Brain microvascular endothelial cell (primary cell): ENCODE data around the gene PDCD4.
A peak's percentile ranks its signal among the peaks of the same experiment; 100 is the strongest.

Experiments
- DNase-seq: peaks from one replicate; pipeline ENCODE4 v3.0.0-alpha.2; 2020
- H3K27ac ChIP-seq: fragments of 250-450 bp; sonication (Bioruptor Pico); 2 replicates; pipeline ENCODE4 v1.5.1; 2020; ENCODE audit warnings: mild to moderate bottlenecking, moderate library complexity
- H3K27me3 ChIP-seq: fragments of 250-450 bp; sonication (Bioruptor Pico); replicated peaks from 2 replicates; pipeline ENCODE4 v1.5.1; 2020; ENCODE audit warnings: mild to moderate bottlenecking
- H3K36me3 ChIP-seq: fragments of 250-450 bp; sonication (Bioruptor Pico); replicated peaks from 2 replicates; pipeline ENCODE4 v1.5.1; 2020; ENCODE audit warnings: mild to moderate bottlenecking
- H3K4me3 ChIP-seq: 2 replicates; pipeline ENCODE4 v1.5.1; 2011; ENCODE audit warnings: low read depth, mild to moderate bottlenecking, control low read depth, low read length, moderate library complexity
- in situ Hi-C: cut with HindIII; loops from 2 replicates; pipeline ENCODE4 v1.10.0; 2017; ENCODE audit warnings: low sequenced_read_pairs, low pct_ligation_motif_present
- TF ChIP-seq, protein P1 (sequence below): IDR thresholded peaks from 2 replicates; pipeline ENCODE4 v1.5.1; 2011; ENCODE audit warnings: low read depth, mild to moderate bottlenecking, moderate library complexity, low read length, control low read depth, inconsistent platforms; ENCODE audit errors: missing control alignments

The PDCD4 gene

DNA sequence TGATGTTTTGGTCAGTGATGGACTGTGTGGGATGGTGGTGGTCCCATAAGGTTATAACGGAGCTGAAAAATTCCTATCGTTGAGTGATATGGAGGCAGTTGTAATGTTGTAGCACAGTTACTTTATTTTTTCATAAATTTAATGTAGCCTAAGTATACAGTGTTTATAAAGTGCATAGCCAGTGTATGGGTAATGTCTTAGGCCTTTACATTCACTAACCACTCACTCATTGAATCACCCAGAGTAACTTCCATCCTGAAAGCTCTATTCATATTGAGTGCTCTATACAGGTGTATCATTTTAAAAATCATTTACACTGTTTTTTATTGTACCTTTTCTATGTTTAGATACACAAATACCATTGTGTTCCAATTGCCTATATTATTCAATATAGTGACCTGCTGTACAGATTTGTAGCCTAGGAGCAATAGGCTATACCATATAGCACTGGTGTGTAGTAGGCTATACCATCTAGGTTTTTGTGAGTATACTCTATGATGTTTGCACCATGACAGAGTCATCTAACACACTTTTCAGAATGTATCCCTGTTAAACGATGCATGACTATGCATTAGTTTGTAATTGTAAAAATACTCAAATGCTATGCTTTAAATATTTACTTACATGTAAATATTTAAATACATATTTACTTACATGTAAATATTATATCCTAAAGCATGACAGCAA, 21.0 kb downstream of the PDCD4 start:
- TF ChIP-seq, protein P1, sequence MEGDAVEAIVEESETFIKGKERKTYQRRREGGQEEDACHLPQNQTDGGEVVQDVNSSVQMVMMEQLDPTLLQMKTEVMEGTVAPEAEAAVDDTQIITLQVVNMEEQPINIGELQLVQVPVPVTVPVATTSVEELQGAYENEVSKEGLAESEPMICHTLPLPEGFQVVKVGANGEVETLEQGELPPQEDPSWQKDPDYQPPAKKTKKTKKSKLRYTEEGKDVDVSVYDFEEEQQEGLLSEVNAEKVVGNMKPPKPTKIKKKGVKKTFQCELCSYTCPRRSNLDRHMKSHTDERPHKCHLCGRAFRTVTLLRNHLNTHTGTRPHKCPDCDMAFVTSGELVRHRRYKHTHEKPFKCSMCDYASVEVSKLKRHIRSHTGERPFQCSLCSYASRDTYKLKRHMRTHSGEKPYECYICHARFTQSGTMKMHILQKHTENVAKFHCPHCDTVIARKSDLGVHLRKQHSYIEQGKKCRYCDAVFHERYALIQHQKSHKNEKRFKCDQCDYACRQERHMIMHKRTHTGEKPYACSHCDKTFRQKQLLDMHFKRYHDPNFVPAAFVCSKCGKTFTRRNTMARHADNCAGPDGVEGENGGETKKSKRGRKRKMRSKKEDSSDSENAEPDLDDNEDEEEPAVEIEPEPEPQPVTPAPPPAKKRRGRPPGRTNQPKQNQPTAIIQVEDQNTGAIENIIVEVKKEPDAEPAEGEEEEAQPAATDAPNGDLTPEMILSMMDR: no peak
- Histone ChIP-seq H3K4me3 (no peak overlapping the region), H3K36me3 (peaks cover 20% of the 10 kb centered on the region), H3K27me3 (no peaks in the 10 kb centered on the region), H3K27ac (no peak overlapping the region)
- in situ Hi-C loops: no loop called here
- DNase-seq: no peak

DNA sequence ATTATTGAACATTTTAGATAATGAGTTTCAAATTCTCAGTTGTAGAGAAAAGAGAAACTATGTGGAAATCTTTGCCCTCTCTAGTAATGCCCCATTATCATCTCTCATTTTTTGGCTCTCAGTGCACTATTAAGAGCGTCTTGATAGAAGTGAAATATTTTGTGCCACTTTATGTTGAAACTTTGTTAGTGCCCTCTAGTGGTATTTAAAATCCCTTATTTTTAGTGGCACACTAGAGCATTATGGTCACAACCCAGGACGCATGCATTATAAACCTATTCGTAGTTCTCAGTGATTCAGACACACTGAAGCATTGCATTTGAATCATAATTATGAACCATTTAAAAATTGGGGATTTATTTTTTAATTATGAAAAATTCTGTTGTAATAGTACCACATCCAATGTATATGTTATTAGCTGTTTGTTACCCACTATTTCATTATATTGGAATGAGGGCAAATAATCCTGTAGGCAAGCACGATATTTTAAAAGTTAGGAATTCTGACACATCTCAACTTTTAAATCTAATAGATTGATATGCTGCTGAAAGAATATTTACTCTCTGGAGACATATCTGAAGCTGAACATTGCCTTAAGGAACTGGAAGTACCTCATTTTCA, 21.9 kb downstream of the PDCD4 start:
- in situ Hi-C loops: no loop called here
- H3K36me3 ChIP-seq: peaks cover 19% of the 10 kb centered on the region
- TF ChIP-seq, protein P1: peak; percentile 34

DNA sequence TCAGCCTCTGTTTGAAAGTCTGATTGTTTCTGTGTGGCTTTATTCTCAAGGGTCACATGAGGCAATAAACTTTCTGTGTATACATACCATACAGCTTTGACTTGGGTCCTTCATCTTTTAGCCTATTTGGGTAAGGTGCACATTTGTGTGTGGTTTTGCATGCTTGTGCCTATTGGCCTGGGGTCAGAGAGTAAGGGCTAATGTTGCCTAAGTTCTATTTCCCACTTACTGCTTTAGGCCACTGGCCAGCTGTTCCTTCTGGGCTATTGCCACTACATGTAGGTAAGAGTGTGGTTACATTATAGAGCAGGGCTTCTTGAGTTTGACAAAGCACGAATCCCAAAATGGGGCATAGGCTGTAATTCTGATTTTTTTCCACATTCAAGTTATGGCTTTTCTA, 25.5 kb downstream of the PDCD4 start:
- Histone ChIP-seq H3K27me3 (no peaks in the 10 kb centered on the region), H3K4me3 (no peak overlapping the region), H3K27ac (no peak overlapping the region), H3K36me3 (peaks cover 17% of the 10 kb centered on the region)
- no peak for DNase-seq
- TF ChIP-seq, protein P1: no peak
- in situ Hi-C loops: no loop called here

More for the DNA sequence above, 21.9 kb downstream of the PDCD4 start:
- Histone ChIP-seq H3K27ac (no peak overlapping the region), H3K27me3 (no peaks in the 10 kb centered on the region), H3K4me3 (no peak overlapping the region)
- no peak for DNase-seq

DNA sequence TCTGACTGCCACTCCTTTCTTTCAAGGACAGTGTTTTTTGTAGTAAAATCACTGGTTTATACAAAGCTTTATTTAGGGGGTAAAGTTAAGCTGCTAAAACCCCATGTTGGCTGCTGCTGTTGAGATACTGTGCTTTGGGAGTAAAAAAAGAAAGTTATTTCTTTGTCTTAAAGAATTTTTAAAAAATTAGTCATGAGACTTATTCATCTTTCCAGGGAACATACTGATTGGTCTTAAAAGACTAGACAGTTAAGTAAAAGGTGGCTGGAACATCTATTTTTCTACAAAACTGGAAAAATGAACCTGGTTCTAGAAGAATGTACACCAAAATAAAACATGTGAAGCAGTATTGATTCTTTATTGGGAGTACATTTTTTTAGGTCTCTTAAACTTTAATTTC, 26.7 kb downstream of the PDCD4 start:
- DNase-seq: no peak
- Histone ChIP-seq H3K27ac (peak overlapping the region; percentile 28), H3K36me3 (peaks cover 17% of the 10 kb centered on the region), H3K4me3 (no peak overlapping the region), H3K27me3 (no peaks in the 10 kb centered on the region)
- in situ Hi-C loops: no loop called here
- TF ChIP-seq, protein P1: no peak

DNA sequence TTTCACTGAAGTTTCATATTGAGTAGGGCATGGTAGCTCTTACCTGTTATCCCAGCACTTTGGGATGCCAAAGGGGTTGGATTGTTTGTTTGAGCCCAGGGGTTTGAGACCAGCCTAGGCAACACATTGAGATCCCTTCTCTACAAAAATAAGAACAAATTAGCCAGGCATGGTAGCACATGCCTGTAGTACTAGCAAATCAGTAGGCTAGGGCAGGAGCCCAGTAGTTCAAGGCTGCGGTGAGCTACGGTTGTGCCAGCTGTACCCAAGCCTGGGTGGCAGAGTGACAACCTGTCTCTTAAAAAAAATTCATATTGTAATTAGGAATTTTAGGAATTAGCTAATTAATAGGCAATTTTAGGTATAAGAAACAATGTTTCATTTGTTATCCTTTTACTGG, 29.3 kb downstream of the PDCD4 start:
- peaks cover 13% of the 10 kb centered on the region for H3K36me3 ChIP-seq
- TF ChIP-seq, protein P1: no peak
- in situ Hi-C loops: no loop called here
- H3K27me3 ChIP-seq: no peaks in the 10 kb centered on the region
- no peak overlapping the region for H3K4me3 ChIP-seq
- H3K27ac ChIP-seq: no peak overlapping the region
- no peak for DNase-seq
